K562 (cell line): ENCODE data around the gene RNF141. TPM values are rescaled to one million over a fixed set of nuclear protein-coding genes. Genes with fewer than 3 reads are reported as not detected.

Source experiments
- ATAC-seq: fragments of 200-7000 bp; cut with Tn5 transposase; 3 replicates; pipeline ENCODE4 v1.9.1; 2020; ENCODE audit warnings: moderate library complexity
- BruUV-seq: library from RNA; stranded (reverse); fragments of 400-500 nt; replicated peaks from 2 replicates; lab custom pipeline; 2021; lab: Mats Ljungman, UMichigan
- CTCF ChIA-PET: fragments of 300-600 bp; formaldehyde crosslinking; extraction: SDS; loops from one replicate; lab custom pipeline; 2021; ENCODE audit warnings: low intra/inter-chr PET ratio; lab: Yijun Ruan, JAX
- POLR2A ChIA-PET: fragments of 300-600, 350-650 bp; sonication (Branson Sonifier 250); formaldehyde crosslinking; extraction: SDS; loops from one replicate; lab custom pipeline; 2021; ENCODE audit warnings: antibody characterized with exemption, inconsistent platforms; lab: Yijun Ruan, JAX
- DNase-seq, 4 experiments: peaks; one replicate each; pipeline versions ENCODE4 v3.0.0 to v3.0.0-alpha.2; 2011 to 2018; ENCODE audit warnings: low spot score in 3 of 4, mixed read lengths in 3 of 4; ENCODE audit errors: extremely low read depth in 1 of 4
- FAIRE-seq: peaks from 2 replicates; lab custom pipeline; 2011; peaks lifted over from hg19 to GRCh38; lab: Jason Lieb, UNC
- H2AFZ ChIP-seq: 2 replicates; pipeline ENCODE4 v1.6.0; 2011; ENCODE audit warnings: low read depth, low read length, control low read depth, inconsistent platforms
- H3K27ac ChIP-seq: fragments of 200-600 bp; 3 replicates; pipeline ENCODE4 v1.8.0; 2011; ENCODE audit warnings: low read depth, mild to moderate bottlenecking, control low read depth, inconsistent platforms, low read length, moderate library complexity, mixed read lengths; ENCODE audit errors: extremely low read depth
- H3K27me3 ChIP-seq, 2 experiments: fragments of 300-600 bp in 1 of 2; 2 replicates in 1 of 2; 3 replicates in 1 of 2; pipeline versions ENCODE4 v1.6.0 to v1.8.0; 2011; ENCODE audit warnings: inconsistent platforms in 2 of 2, low read length in 2 of 2, mild to moderate bottlenecking in 1 of 2, mixed read lengths in 1 of 2, moderate library complexity in 1 of 2; ENCODE audit not compliant: control insufficient read depth in 2 of 2, insufficient read depth in 2 of 2
- H3K36me3 ChIP-seq: fragments of 300-600 bp; 3 replicates; pipeline ENCODE4 v1.8.0; 2011; ENCODE audit warnings: mild to moderate bottlenecking, low read length, inconsistent platforms; ENCODE audit not compliant: control insufficient read depth, insufficient read depth
- H3K4me1 ChIP-seq, 2 experiments: fragments of 200-600 bp in 1 of 2; replicated peaks in 1 of 2; 2 replicates in 1 of 2; 3 replicates in 1 of 2; pipeline versions ENCODE4 v1.5.1 to v1.8.0; 2011; ENCODE audit warnings: inconsistent platforms in 2 of 2, low read length in 2 of 2, mild to moderate bottlenecking in 1 of 2, mixed read lengths in 1 of 2, moderate library complexity in 1 of 2; ENCODE audit not compliant: control insufficient read depth in 2 of 2, insufficient read depth in 2 of 2
- H3K4me2 ChIP-seq: 2 replicates; pipeline ENCODE4 v1.6.1; 2011; ENCODE audit warnings: low read length, control low read depth, inconsistent platforms, mixed read lengths; ENCODE audit not compliant: insufficient read depth
- H3K4me3 ChIP-seq: fragments of 200-600 bp; sonication (generic), shearing (Covaris generic); 2 replicates; pipeline ENCODE4 v1.5.1; 2016; ENCODE audit warnings: control low read depth, inconsistent platforms
- H3K79me2 ChIP-seq: fragments of 200-600 bp; 3 replicates; pipeline ENCODE4 v1.8.0; 2011; ENCODE audit warnings: low read length, inconsistent platforms; ENCODE audit not compliant: control insufficient read depth, insufficient read depth
- H3K9ac ChIP-seq, 2 experiments: 2 replicates each; pipeline versions ENCODE4 v1.6.0 to v1.6.1; 2011; ENCODE audit warnings: low read depth in 2 of 2, low read length in 2 of 2, control low read depth in 1 of 2, inconsistent platforms in 1 of 2, mild to moderate bottlenecking in 1 of 2, mixed read lengths in 1 of 2; ENCODE audit not compliant: insufficient read depth in 1 of 2
- H3K9me1 ChIP-seq: one replicate; pipeline ENCODE4 v1.6.0; 2011; ENCODE audit warnings: inconsistent platforms, mild to moderate bottlenecking, low read length, moderate library complexity; ENCODE audit not compliant: control insufficient read depth, insufficient read depth
- H3K9me3 ChIP-seq: replicated peaks from 2 replicates; pipeline ENCODE4 v1.5.1; 2011; ENCODE audit warnings: low read depth, low read length, inconsistent platforms; ENCODE audit not compliant: control insufficient read depth, insufficient read depth
- H4K20me1 ChIP-seq: replicated peaks from 2 replicates; pipeline ENCODE4 v1.6.1; 2011; ENCODE audit warnings: low read length, inconsistent platforms, mixed read lengths; ENCODE audit not compliant: control insufficient read depth, insufficient read depth
- LEF1 ChIP-seq: fragments of 450-650 bp; IDR thresholded peaks from 2 replicates; pipeline ENCODE4 v1.6.1; 2016; ENCODE audit warnings: mild to moderate bottlenecking
- MAFK ChIP-seq: IDR thresholded peaks from 2 replicates; pipeline ENCODE4 v1.6.1; 2011; ENCODE audit warnings: low read length, improper control_type of control experiment
- NFRKB ChIP-seq: fragments of 450-650 bp; IDR thresholded peaks from 2 replicates; pipeline ENCODE4 v1.6.1; 2016; ENCODE audit warnings: low read depth
- PHTF2 ChIP-seq: fragments of 250-450 bp; sonication (Bioruptor Pico); IDR thresholded peaks from 2 replicates; pipeline ENCODE4 v1.5.0; 2021; ENCODE audit warnings: mild to moderate bottlenecking
- RBM15 ChIP-seq: fragments of 200-400 bp; formaldehyde crosslinking; IDR thresholded peaks from 2 replicates; pipeline ENCODE4 v1.6.1; 2018; ENCODE audit warnings: mild to moderate bottlenecking, low read length, moderate library complexity; ENCODE audit not compliant: insufficient read depth
- ZNF165 ChIP-seq: fragments of 250-450 bp; sonication (Bioruptor Pico); IDR thresholded peaks from 2 replicates; pipeline ENCODE4 v1.4.0; 2020; ENCODE audit warnings: borderline replicate concordance
- WGBS: fragments of 100-300 bp; shearing (Covaris generic); methylation state at CpG from one replicate; pipeline ENCODE4 v1.1.6; 2016; ENCODE audit warnings: low coverage, mixed read lengths; ENCODE audit not compliant: insufficient coverage; ENCODE audit errors: missing lambda C conversion rate; 5-methylcytosine and 5-hydroxymethylcytosine counted together
- in situ Hi-C: fragments of 300-500 bp; cut with MboI; formaldehyde crosslinking; loops from 4 replicates; pipeline ENCODE4 v1.15.0; 2018; ENCODE audit warnings: inconsistent platforms, mixed read lengths
- intact Hi-C: fragments of 100-400 bp; cut with micrococcal nuclease; formaldehyde crosslinking; loops from 2 replicates; pipeline ENCODE4 v1.14.2; 2022
- polyA plus RNA-seq, 8 experiments: library from polyadenylated mRNA; depleted of rRNA in 4 of 8; stranded (reverse) in 5 of 8; unstranded in 3 of 8; fragments of >200 nt; fragmentation: Nextera tagmentation in 2 of 8; fragmentation: Illumina TruSeq in 1 of 8; extraction: Ambion mirVana in 2 of 8; extraction: Trizol in 1 of 8; gene quantifications; 2 replicates each; pipeline versions ENCODE4 v1.2.1 to v1.2.3, GENCODE V29; 2011 to 2014; ENCODE audit warnings: inconsistent platforms in 1 of 8, missing spikeins in 1 of 8
- total RNA-seq, 7 experiments: library from RNA; depleted of rRNA in 6 of 7; stranded (reverse); fragments of >200 nt in 6 of 7; fragmentation: Illumina TruSeq in 2 of 7; extraction: Trizol in 2 of 7; gene quantifications; 2 replicates each; pipeline versions ENCODE4 v1.2.1 to v1.2.3, GENCODE V29; 2011 to 2021; ENCODE audit warnings: low replicate concordance in 1 of 7
- TF ChIP-seq, protein P1 (sequence below), 2 experiments: fragments of 450-650 bp in 1 of 2; sonication (generic) in 1 of 2; formaldehyde crosslinking in 1 of 2; IDR thresholded peaks; 2 replicates each; pipeline versions ENCODE4 v1.7.1 to v1.9.0; 2016 to 2022; ENCODE audit warnings: inconsistent platforms in 1 of 2, mild to moderate bottlenecking in 1 of 2, missing genetic modification reagents in 1 of 2
- TF ChIP-seq, protein P2 (sequence below), 2 experiments: fragments of 450-650 bp; IDR thresholded peaks; 2 replicates each; pipeline ENCODE4 v1.6.1; 2016
- TF ChIP-seq, protein P3 (sequence below): IDR thresholded peaks from 2 replicates; pipeline ENCODE4 v1.6.1; 2011; ENCODE audit not compliant: insufficient read length; ENCODE audit errors: extremely low read depth

Gene RNF141
- total and polyA plus RNA-seq, 9 of the 15 experiments (the other 6 are each of a cell fraction or from before 2014, with no cell fraction given), result 9.7 to 51.9 (median 18.9) TPM

DNA sequence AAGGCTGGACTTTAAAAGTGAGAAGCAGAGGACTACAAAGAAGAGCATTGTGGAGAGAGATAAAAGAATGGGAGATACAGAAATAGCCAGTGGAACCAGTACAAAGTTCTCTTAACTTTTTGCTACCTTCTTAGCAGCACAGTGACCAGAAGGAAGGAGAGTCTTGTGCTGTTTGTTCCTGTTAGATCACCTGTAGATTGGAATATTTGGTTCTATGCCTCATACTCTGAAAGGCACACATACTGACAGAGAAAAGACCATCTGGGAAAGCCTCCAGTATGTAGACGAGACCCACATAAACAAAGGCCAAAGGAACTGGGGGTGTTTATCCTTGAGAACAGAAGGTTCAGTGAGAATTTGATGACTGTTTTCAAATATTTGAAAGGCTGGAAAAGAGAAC, 18.7 kb downstream of the RNF141 start:
- Histone ChIP-seq H4K20me1 (no peaks in the 10 kb centered on the region), H3K4me1 (0 out of 5 replicates have a peak, but pooled peaks cover 0 to 4% of the 10 kb centered on the region in 2 experiments), H3K9me3 (no peaks in the 10 kb centered on the region), H3K4me2 (no peak overlapping the region), H3K36me3 (peaks cover 66% of the 10 kb centered on the region), H3K9ac (no peak overlapping the region), H3K27me3 (no peaks in the 10 kb centered on the region), H3K9me1 (no peaks in the 10 kb centered on the region), H3K79me2 (no peaks in the 10 kb centered on the region), H3K27ac (no peak overlapping the region), H3K4me3 (no peak overlapping the region), H2AFZ (no peak overlapping the region)
- intact Hi-C loops (no loop called here), in situ Hi-C loops (loop anchor here (25.0 kb wide), 1 partner anchor 215 kb away; no protein-coding TSS in a partner anchor)
- ChIA-PET POLR2A (no interaction called here), CTCF (no interaction called here)
- ATAC-seq, result no peak
- no TSS peak for BruUV-seq
- DNase-seq, result no peak
- FAIRE-seq, result no peak
- 82% methylated on average over 1 of the region's 1 CpG for whole genome bisulfite sequencing
- TF ChIP-seq, protein P1, sequence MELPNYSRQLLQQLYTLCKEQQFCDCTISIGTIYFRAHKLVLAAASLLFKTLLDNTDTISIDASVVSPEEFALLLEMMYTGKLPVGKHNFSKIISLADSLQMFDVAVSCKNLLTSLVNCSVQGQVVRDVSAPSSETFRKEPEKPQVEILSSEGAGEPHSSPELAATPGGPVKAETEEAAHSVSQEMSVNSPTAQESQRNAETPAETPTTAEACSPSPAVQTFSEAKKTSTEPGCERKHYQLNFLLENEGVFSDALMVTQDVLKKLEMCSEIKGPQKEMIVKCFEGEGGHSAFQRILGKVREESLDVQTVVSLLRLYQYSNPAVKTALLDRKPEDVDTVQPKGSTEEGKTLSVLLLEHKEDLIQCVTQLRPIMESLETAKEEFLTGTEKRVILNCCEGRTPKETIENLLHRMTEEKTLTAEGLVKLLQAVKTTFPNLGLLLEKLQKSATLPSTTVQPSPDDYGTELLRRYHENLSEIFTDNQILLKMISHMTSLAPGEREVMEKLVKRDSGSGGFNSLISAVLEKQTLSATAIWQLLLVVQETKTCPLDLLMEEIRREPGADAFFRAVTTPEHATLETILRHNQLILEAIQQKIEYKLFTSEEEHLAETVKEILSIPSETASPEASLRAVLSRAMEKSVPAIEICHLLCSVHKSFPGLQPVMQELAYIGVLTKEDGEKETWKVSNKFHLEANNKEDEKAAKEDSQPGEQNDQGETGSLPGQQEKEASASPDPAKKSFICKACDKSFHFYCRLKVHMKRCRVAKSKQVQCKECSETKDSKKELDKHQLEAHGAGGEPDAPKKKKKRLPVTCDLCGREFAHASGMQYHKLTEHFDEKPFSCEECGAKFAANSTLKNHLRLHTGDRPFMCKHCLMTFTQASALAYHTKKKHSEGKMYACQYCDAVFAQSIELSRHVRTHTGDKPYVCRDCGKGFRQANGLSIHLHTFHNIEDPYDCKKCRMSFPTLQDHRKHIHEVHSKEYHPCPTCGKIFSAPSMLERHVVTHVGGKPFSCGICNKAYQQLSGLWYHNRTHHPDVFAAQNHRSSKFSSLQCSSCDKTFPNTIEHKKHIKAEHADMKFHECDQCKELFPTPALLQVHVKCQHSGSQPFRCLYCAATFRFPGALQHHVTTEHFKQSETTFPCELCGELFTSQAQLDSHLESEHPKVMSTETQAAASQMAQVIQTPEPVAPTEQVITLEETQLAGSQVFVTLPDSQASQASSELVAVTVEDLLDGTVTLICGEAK (IDR thresholded peaks at IDR 0.05), result no peak
- TF ChIP-seq, protein P1 (CRISPR knock-in tag; IDR thresholded peaks at IDR 0.05), result no peak
- TF ChIP-seq MAFK (no peak), NFRKB (no peak), RBM15 (no peak), LEF1 (no peak), ZNF165 (CRISPR knock-in tag) (no peak), PHTF2 (CRISPR knock-in tag) (no peak)
- TF ChIP-seq, protein P2, sequence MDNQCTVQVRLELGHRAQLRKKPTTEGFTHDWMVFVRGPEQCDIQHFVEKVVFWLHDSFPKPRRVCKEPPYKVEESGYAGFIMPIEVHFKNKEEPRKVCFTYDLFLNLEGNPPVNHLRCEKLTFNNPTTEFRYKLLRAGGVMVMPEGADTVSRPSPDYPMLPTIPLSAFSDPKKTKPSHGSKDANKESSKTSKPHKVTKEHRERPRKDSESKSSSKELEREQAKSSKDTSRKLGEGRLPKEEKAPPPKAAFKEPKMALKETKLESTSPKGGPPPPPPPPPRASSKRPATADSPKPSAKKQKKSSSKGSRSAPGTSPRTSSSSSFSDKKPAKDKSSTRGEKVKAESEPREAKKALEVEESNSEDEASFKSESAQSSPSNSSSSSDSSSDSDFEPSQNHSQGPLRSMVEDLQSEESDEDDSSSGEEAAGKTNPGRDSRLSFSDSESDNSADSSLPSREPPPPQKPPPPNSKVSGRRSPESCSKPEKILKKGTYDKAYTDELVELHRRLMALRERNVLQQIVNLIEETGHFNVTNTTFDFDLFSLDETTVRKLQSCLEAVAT (IDR thresholded peaks at IDR 0.05), result no peak
- TF ChIP-seq, protein P3, sequence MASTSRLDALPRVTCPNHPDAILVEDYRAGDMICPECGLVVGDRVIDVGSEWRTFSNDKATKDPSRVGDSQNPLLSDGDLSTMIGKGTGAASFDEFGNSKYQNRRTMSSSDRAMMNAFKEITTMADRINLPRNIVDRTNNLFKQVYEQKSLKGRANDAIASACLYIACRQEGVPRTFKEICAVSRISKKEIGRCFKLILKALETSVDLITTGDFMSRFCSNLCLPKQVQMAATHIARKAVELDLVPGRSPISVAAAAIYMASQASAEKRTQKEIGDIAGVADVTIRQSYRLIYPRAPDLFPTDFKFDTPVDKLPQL, result no peak
